22Rv1 (cell line): ENCODE results near the gene CCR6.

Source experiments
- CTCF ChIP-seq: fragments of 450-650 bp; IDR thresholded peaks from 2 replicates; pipeline ENCODE4 v1.5.1; 2017; ENCODE audit warnings: mild to moderate bottlenecking
- ZFX ChIP-seq: fragments of 450-650 bp; IDR thresholded peaks from 2 replicates; pipeline ENCODE4 v1.6.1; 2017; ENCODE audit warnings: antibody characterized with exemption, borderline replicate concordance

- no peak for TF ChIP-seq CTCF
- no peak for TF ChIP-seq ZFX
Observed at GRCh38 chr6:167100241-167100674, 22.6 kb upstream of the CCR6 start.
